Activated naive CD4-positive, alpha-beta T cell treated with anti-CD3 and anti-CD28 coated beads for 36 hours (primary cell): ENCODE measurements around the gene SLC15A1. TPM values are rescaled to one million over a fixed set of nuclear protein-coding genes. Genes with fewer than 3 reads are reported as not detected.

ENCODE experiments used
- CTCF ChIA-PET: fragments of 350-600 bp; sonication (Branson Sonifier 250); formaldehyde crosslinking; loops from one replicate; lab custom pipeline; 2021; ENCODE audit warnings: antibody characterized with exemption; lab: Charles Lee
- DNase-seq: peaks from one replicate; pipeline ENCODE4 v3.0.0-alpha.2; 2020
- H3K27ac Mint-ChIP-seq: one replicate; pipeline ENCODE4 v1.8.0; 2021; ENCODE audit warnings: mild to moderate bottlenecking, mixed read lengths
- H3K27me3 Mint-ChIP-seq: one replicate; pipeline ENCODE4 v1.8.0; 2021; ENCODE audit warnings: low read depth, mixed read lengths
- H3K36me3 Mint-ChIP-seq: one replicate; pipeline ENCODE4 v1.8.0; 2021; ENCODE audit warnings: low read depth, mixed read lengths
- H3K4me1 Mint-ChIP-seq: one replicate; pipeline ENCODE4 v1.8.0; 2021; ENCODE audit warnings: low read depth, mixed read lengths
- H3K4me3 Mint-ChIP-seq: one replicate; pipeline ENCODE4 v1.8.0; 2021; ENCODE audit warnings: mild to moderate bottlenecking, moderate library complexity, mixed read lengths
- H3K9me3 Mint-ChIP-seq: one replicate; pipeline ENCODE4 v1.8.0; 2021; ENCODE audit warnings: mixed read lengths
- intact Hi-C: fragments of 100-400 bp; cut with micrococcal nuclease; formaldehyde crosslinking; loops from one replicate; pipeline ENCODE4 v1.15.1; 2023
- total RNA-seq, 2 experiments: library from RNA; stranded (reverse); gene quantifications; one replicate each; pipeline ENCODE4 v1.2.3, GENCODE V29; 2021

Gene SLC15A1
- not detected for total RNA-seq

- H3K36me3 Mint-ChIP-seq = peaks cover 2% of the 10 kb centered on the region
- H3K27me3 Mint-ChIP-seq = peaks cover 48% of the 10 kb centered on the region
- peaks cover 7% of the 10 kb centered on the region for H3K9me3 Mint-ChIP-seq
- peak within 1 kb of the TSS; percentile 3 for H3K4me3 Mint-ChIP-seq
- intact Hi-C loops = no loop called here
- CTCF ChIA-PET = no interaction called here
- peaks cover 3% of the 10 kb centered on the region for H3K4me1 Mint-ChIP-seq
- H3K27ac Mint-ChIP-seq = no peak within 1 kb of the TSS
- no peak for DNase-seq
Measured at GRCh38 chr13:98752467-98753290, at the start of gene SLC15A1. SLC15A1 (minus strand) TSS chr13:98752672; CDS start chr13:98752598, 74 bp downstream.

- Mint-ChIP-seq H3K4me3 (no peak overlapping the region), H3K27me3 (no peaks in the 10 kb centered on the region), H3K9me3 (no peaks in the 10 kb centered on the region), H3K36me3 (peaks cover 33% of the 10 kb centered on the region), H3K4me1 (no peaks in the 10 kb centered on the region), H3K27ac (no peak overlapping the region)
- DNase-seq = no peak
- CTCF ChIA-PET = no interaction called here
- intact Hi-C loops = no loop called here
Measured at GRCh38 chr13:98801626-98802418, 49.4 kb upstream of the SLC15A1 start.

DNA sequence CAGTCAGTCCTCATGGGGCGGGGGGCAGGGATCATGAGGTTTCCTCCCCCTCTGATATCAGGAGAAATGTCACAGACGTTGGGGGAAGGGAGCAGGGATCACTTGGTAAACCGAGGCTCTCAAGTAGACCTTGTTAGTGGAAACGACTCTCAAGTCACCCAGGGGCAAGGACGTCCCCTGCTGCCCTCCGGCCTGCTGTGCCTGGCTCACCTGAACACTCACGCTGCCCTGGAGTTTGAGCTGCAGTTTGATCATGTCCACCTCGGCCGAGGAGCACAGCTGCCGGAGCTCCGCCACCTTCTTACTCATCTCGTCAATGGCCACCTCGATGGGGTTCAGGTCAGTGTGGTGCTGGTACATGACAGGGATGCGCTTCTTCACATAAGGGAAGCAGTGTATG lies 47.6 kb upstream of the SLC15A1 start:
- CTCF ChIA-PET = no interaction called here
- Mint-ChIP-seq H3K36me3 (peaks cover 44% of the 10 kb centered on the region), H3K4me1 (no peaks in the 10 kb centered on the region), H3K9me3 (no peaks in the 10 kb centered on the region), H3K4me3 (no peak overlapping the region), H3K27me3 (no peaks in the 10 kb centered on the region), H3K27ac (no peak overlapping the region)
- intact Hi-C loops = no loop called here
- no peak for DNase-seq

DNA sequence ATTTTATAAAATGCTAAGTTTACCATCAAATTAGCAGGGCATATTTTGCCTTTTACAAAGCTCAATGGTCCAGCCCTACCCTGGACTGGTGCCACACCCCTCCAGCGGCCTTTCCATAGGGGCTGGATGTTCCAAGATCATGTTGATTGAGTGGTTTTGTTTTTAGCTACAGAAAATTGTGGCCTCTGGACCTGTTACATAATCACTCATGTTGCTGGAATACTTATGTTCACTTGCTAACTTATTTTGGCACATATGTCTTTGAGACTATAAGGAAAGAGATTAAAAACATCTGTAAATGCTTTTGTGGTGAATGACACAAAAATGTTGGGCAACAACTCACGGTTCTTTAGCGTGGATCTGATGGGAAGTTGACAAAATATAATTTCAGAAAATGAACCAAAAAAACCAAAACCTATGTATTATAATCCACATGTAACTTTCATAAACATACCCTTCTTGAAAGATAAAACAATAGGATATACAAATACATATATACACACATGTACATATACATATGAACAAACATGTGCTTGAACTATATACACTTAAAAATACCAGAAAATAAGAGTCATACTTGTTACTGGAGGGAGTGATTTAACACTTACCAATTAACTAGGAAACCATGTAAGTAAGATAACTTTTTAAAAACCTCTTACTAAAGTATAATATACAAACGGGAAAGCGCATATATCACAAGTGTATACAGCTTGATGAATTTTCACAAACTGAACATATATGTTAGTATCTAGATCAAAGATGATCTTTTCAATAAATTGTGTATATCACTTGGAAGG lies 46.6 kb upstream of the SLC15A1 start:
- no peaks in the 10 kb centered on the region for H3K27me3 Mint-ChIP-seq
- intact Hi-C loops = no loop called here
- no peak for DNase-seq
- H3K27ac Mint-ChIP-seq = no peak overlapping the region
- CTCF ChIA-PET = interaction anchor here (0.6 kb wide), 1 partner anchor 54 kb away, joined by 3 read pairs; no protein-coding TSS in a partner anchor
- no peaks in the 10 kb centered on the region for H3K9me3 Mint-ChIP-seq
- H3K4me1 Mint-ChIP-seq = no peaks in the 10 kb centered on the region
- H3K36me3 Mint-ChIP-seq = peaks cover 51% of the 10 kb centered on the region
- no peak overlapping the region for H3K4me3 Mint-ChIP-seq

DNA sequence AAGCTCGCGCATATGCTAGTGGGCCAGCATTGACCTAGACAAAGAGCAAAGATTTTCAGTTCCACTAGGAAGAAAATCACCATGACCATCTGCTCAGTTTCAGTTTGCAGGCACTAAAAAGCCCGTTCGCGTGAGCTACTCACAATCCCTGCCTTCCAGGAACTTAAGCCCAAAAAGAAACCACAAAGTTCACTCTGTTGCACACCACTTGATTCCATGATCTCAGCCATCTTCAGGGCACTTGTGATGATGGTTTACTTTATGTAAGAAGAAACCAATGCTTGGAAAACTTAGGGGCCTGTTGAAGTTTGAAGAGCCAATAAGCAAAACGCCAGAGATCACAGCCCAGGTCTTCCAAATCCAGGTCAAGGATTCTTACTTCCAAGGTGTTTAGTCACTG lies 45.0 kb upstream of the SLC15A1 start:
- CTCF ChIA-PET = no interaction called here
- H3K36me3 Mint-ChIP-seq = peaks cover 60% of the 10 kb centered on the region
- intact Hi-C loops = no loop called here
- no peaks in the 10 kb centered on the region for H3K27me3 Mint-ChIP-seq
- peaks cover 2% of the 10 kb centered on the region for H3K9me3 Mint-ChIP-seq
- H3K4me1 Mint-ChIP-seq = no peaks in the 10 kb centered on the region
- no peak for DNase-seq
- no peak overlapping the region for H3K27ac Mint-ChIP-seq
- H3K4me3 Mint-ChIP-seq = no peak overlapping the region

GRCh38 chr13:98796798-98797197 lies 44.3 kb upstream of the SLC15A1 start:
- CTCF ChIA-PET = no interaction called here
- no peaks in the 10 kb centered on the region for H3K27me3 Mint-ChIP-seq
- no peak overlapping the region for H3K4me3 Mint-ChIP-seq
- intact Hi-C loops = no loop called here
- DNase-seq = no peak
- H3K9me3 Mint-ChIP-seq = peaks cover 6% of the 10 kb centered on the region
- no peak overlapping the region for H3K27ac Mint-ChIP-seq
- no peaks in the 10 kb centered on the region for H3K4me1 Mint-ChIP-seq
- peaks cover 64% of the 10 kb centered on the region for H3K36me3 Mint-ChIP-seq

DNA sequence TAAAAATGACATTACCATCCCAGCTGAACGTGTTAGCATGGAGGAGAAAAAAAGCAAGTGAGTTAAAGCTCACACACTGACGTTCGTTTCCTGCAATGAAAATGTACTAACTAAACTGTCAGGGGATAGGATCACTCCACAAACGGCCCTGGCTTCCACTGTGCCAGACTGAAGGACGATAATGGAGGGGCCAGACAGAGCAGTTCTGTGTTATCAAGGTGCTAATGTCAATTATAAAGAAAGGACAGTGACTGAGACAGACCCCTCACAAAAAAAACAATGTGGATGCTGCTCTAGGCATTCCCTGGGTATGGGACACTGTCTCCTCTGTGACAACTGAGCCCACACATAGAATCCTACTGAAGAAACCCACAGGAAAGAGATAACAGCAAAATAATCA lies 43.7 kb upstream of the SLC15A1 start:
- Mint-ChIP-seq H3K27ac (no peak overlapping the region), H3K4me3 (no peak overlapping the region), H3K27me3 (no peaks in the 10 kb centered on the region), H3K4me1 (no peaks in the 10 kb centered on the region), H3K9me3 (peaks cover 7% of the 10 kb centered on the region), H3K36me3 (peaks cover 66% of the 10 kb centered on the region)
- intact Hi-C loops = no loop called here
- DNase-seq = no peak
- CTCF ChIA-PET = no interaction called here

DNA sequence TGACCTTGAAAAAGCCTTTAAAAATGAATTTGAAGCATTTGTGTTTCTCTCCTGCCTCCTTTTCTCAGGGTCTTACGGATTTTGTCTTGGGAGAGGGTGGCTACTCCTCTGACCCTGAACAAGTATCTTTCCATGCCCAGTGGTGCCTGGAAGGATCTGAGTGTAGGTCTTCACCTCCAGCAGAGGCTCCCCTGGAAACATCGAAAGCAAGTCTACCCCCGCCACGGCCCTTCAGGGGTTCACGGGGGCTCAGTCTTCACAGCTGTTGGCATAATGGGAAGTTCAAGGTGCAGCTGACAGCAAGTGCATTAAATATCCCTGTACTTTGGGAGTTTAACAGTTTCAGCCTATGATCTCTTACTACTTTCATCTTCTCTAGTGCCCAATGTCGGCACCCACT lies 42.7 kb upstream of the SLC15A1 start:
- Mint-ChIP-seq H3K27ac (peak overlapping the region; percentile 3), H3K4me1 (no peaks in the 10 kb centered on the region), H3K4me3 (no peak overlapping the region), H3K27me3 (no peaks in the 10 kb centered on the region), H3K36me3 (peaks cover 66% of the 10 kb centered on the region), H3K9me3 (peaks cover 10% of the 10 kb centered on the region)
- intact Hi-C loops = no loop called here
- DNase-seq = no peak
- CTCF ChIA-PET = interaction anchor here (0.6 kb wide), 1 partner anchor 462 kb away, joined by 3 read pairs; no protein-coding TSS in a partner anchor

DNA sequence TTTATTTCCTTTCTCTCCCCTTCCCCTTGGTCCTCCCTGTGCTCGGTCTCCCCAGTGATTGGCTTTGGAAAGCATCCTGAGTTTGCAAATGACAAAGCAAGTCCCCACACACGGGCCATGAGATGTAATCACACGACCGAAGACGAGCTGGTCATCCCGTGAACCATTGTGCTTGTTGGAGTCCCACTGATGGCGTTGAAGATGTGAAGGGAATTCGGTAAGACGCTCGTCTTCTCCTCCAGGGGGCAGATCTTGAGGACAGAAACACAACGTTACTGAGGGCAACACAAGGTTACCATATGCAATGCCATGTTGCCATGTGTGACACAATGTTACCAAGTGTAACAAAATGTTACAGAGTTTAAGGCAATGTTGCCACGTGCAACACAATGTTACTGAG lies 42.0 kb upstream of the SLC15A1 start:
- CTCF ChIA-PET = no interaction called here
- no peak overlapping the region for H3K27ac Mint-ChIP-seq
- no peaks in the 10 kb centered on the region for H3K4me1 Mint-ChIP-seq
- H3K4me3 Mint-ChIP-seq = no peak overlapping the region
- DNase-seq = no peak
- H3K36me3 Mint-ChIP-seq = peaks cover 63% of the 10 kb centered on the region
- peaks cover 12% of the 10 kb centered on the region for H3K9me3 Mint-ChIP-seq
- H3K27me3 Mint-ChIP-seq = no peaks in the 10 kb centered on the region
- intact Hi-C loops = no loop called here

- Mint-ChIP-seq H3K27ac (no peak overlapping the region), H3K4me3 (no peak overlapping the region), H3K36me3 (peaks cover 51% of the 10 kb centered on the region), H3K9me3 (peaks cover 12% of the 10 kb centered on the region), H3K27me3 (peaks cover 12% of the 10 kb centered on the region), H3K4me1 (no peaks in the 10 kb centered on the region)
- CTCF ChIA-PET = no interaction called here
- DNase-seq = no peak
- intact Hi-C loops = no loop called here
Measured at GRCh38 chr13:98792785-98793495, 40.5 kb upstream of the SLC15A1 start.

DNA sequence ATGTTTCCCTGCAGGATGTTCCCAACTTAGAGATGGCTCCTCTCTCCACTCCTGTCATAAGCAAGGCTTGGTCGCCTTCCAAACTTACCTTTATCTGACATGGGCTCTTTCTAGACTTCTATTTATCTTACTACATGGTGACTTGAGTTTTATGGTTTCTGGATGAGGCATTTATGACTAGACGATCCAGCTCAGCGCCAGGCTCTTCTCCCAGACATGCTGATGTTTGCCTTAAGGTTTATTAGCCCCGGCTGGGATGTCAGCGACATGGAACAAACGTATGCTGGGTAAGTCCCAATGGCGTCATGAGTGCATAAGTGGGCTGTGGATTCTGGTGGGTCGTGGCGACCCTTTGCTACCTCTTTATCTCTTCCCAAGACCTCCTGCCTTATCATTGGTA lies 39.8 kb upstream of the SLC15A1 start:
- Mint-ChIP-seq H3K27ac (no peak overlapping the region), H3K4me1 (no peaks in the 10 kb centered on the region), H3K36me3 (peaks cover 45% of the 10 kb centered on the region), H3K4me3 (no peak overlapping the region), H3K27me3 (peaks cover 12% of the 10 kb centered on the region), H3K9me3 (peaks cover 12% of the 10 kb centered on the region)
- CTCF ChIA-PET = no interaction called here
- intact Hi-C loops = no loop called here
- no peak for DNase-seq

DNA sequence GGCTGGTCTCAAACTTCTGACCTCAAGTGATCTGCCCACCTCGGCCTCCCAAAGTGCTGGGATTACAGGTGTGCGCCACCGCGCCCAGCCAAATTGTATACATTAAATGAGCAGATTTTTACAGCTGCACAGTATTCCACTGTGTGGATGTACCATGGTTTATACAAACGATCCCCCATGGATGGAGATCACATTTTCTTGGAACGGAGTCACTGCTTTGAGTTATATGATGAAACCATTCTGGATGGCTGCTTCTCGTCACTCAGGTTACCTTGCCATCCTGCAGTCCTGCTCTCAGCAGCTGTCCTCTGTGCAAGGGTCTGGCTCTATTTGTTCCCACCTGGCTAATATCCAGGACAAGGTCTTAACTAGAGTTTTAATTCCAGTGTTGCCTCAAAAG lies 39.1 kb upstream of the SLC15A1 start:
- intact Hi-C loops = no loop called here
- Mint-ChIP-seq H3K4me3 (no peak overlapping the region), H3K4me1 (no peaks in the 10 kb centered on the region), H3K36me3 (peaks cover 38% of the 10 kb centered on the region), H3K9me3 (peaks cover 12% of the 10 kb centered on the region), H3K27ac (no peak overlapping the region), H3K27me3 (peaks cover 12% of the 10 kb centered on the region)
- CTCF ChIA-PET = no interaction called here
- no peak for DNase-seq
